Measurements from ENCODE around the gene IL1RN. TPM values are rescaled to one million over a fixed set of nuclear protein-coding genes. Genes with fewer than 3 reads are reported as not detected.

Gene IL1RN
- total and polyA plus RNA-seq, 10 of the 15 experiments (the other 5 are each of a cell fraction or from before 2014, with no cell fraction given) = 0.04 TPM; not detected in 7

GRCh38 chr2:113175042-113175628 lies 47.7 kb downstream of the IL1RN start (continued):
- TF ChIP-seq EED (IDR thresholded peaks at IDR 0.05; ENCODE audit: low read depth) (peak; percentile 92), YY1 (IDR thresholded peaks at IDR 0.05; ENCODE audit: low read depth, low read length) (peak; percentile 87), GATAD2B (conservative IDR thresholded peaks at IDR 0.05; ENCODE audit: low read depth) (peak; percentile 38; the same call in 1 of the 2 replicates), ZBTB33 (IDR thresholded peaks at IDR 0.05) (no peak; the same call in 1 of the 2 replicates), ATF3 (IDR thresholded peaks at IDR 0.05; ENCODE audit: borderline replicate concordance, extremely low read depth, low read depth, low read length) (no peak), ZSCAN29 (IDR thresholded peaks at IDR 0.05) (no peak), CREM (IDR thresholded peaks at IDR 0.05; ENCODE audit: low read depth) (peak; percentile 91), POU2F2 (IDR thresholded peaks at IDR 0.05; ENCODE audit: borderline replicate concordance, low read depth, low read length) (peak; percentile 100), IRF4 (IDR thresholded peaks at IDR 0.05; ENCODE audit: low read depth, low read length) (peak; percentile 92), MTA2 (IDR thresholded peaks at IDR 0.05; ENCODE audit: low read depth) (peak; percentile 78), KLF5 (IDR thresholded peaks at IDR 0.05; ENCODE audit: partially characterized antibody) (peak; percentile 66), CBFB (IDR thresholded peaks at IDR 0.05; ENCODE audit: low read depth) (peak; percentile 96; the same call in 1 of the 2 replicates), RELB (IDR thresholded peaks at IDR 0.05; ENCODE audit: low read depth) (peak; percentile 80), HDAC6 (IDR thresholded peaks at IDR 0.05; ENCODE audit: unreplicated experiment) (no peak), REST (IDR thresholded peaks at IDR 0.05; ENCODE audit: low read depth, low read length) (0 out of 2 replicates have a peak, but pooled peaks have one; percentile 53), BHLHE40 (IDR thresholded peaks at IDR 0.05; ENCODE audit: borderline replicate concordance in 1 of 2, low read depth in 2 of 2, low read length in 1 of 2) (peak; percentile 82 to 85), TBL1XR1 (IDR thresholded peaks at IDR 0.05; ENCODE audit: low read depth, low read length) (peak; percentile 88; the same call in 1 of the 2 replicates), E2F8 (IDR thresholded peaks at IDR 0.05; ENCODE audit: low read depth, partially characterized antibody) (peak; percentile 52), TCF3 (IDR thresholded peaks at IDR 0.05; ENCODE audit: borderline replicate concordance, insufficient read depth, low read depth, low read length) (peak; percentile 83), BCL11A (IDR thresholded peaks at IDR 0.05; ENCODE audit: low read depth, low read length) (peak; percentile 91)

Data from GM12878 (cell line).